DND-41 (cell line): ENCODE results near the gene GIPC3.

ENCODE experiments used
- ATAC-seq: fragments of 200-7000 bp; cut with Tn5 transposase; 3 replicates; pipeline ENCODE4 v1.9.1; 2021; ENCODE audit warnings: low read depth; ENCODE audit not compliant: insufficient read depth
- DNase-seq: peaks from one replicate; pipeline ENCODE4 v3.0.0-alpha.2; 2020
- H2AFZ ChIP-seq: 2 replicates; pipeline ENCODE4 v1.6.0; 2012; ENCODE audit warnings: low read depth, low read length
- H3K27ac ChIP-seq: 2 replicates; pipeline ENCODE4 v1.5.1; 2012; ENCODE audit warnings: low read length, inconsistent platforms
- H3K27me3 ChIP-seq: fragments of 200-600 bp; sonication (generic); 2 replicates; pipeline ENCODE4 v1.6.0; 2012; ENCODE audit warnings: low read length, mild to moderate bottlenecking, inconsistent platforms; ENCODE audit not compliant: insufficient read depth, poor library complexity
- H3K36me3 ChIP-seq: 2 replicates; pipeline ENCODE4 v1.5.1; 2012; ENCODE audit warnings: low read length, inconsistent platforms; ENCODE audit not compliant: insufficient read depth
- H3K4me1 ChIP-seq: 2 replicates; pipeline ENCODE4 v1.5.1; 2012; ENCODE audit warnings: mild to moderate bottlenecking, low read length; ENCODE audit not compliant: insufficient read depth
- H3K4me2 ChIP-seq: 2 replicates; pipeline ENCODE4 v1.6.0; 2012; ENCODE audit warnings: mild to moderate bottlenecking, moderate library complexity, low read length, inconsistent platforms; ENCODE audit not compliant: insufficient read depth
- H3K4me3 ChIP-seq, 2 experiments: fragments of 200-600 bp in 1 of 2; shearing (Covaris generic) in 1 of 2; 2 replicates each; pipeline ENCODE4 v1.5.1; 2012 to 2016; ENCODE audit warnings: inconsistent platforms in 2 of 2, low read length in 2 of 2, mild to moderate bottlenecking in 2 of 2, low read depth in 1 of 2, moderate library complexity in 1 of 2
- H3K79me2 ChIP-seq: 2 replicates; pipeline ENCODE4 v1.6.0; 2012; ENCODE audit warnings: low read length, inconsistent platforms; ENCODE audit not compliant: insufficient read depth
- H3K9ac ChIP-seq: 2 replicates; pipeline ENCODE4 v1.6.0; 2012; ENCODE audit warnings: low read depth, mild to moderate bottlenecking, inconsistent platforms, low read length, moderate library complexity
- H3K9me3 ChIP-seq: 2 replicates; pipeline ENCODE4 v1.5.1; 2012; ENCODE audit warnings: low read length, moderate library complexity, mild to moderate bottlenecking, inconsistent platforms; ENCODE audit not compliant: insufficient read depth, severe bottlenecking
- H4K20me1 ChIP-seq: 2 replicates; pipeline ENCODE4 v1.6.0; 2012; ENCODE audit warnings: low read length; ENCODE audit not compliant: insufficient read depth
- CTCF ChIP-seq: IDR thresholded peaks from 2 replicates; pipeline ENCODE4 v1.5.1; 2012; ENCODE audit warnings: borderline replicate concordance, low read length, moderate library complexity, mild to moderate bottlenecking; ENCODE audit not compliant: poor library complexity, severe bottlenecking; ENCODE audit errors: extremely low read depth
- EZH2 ChIP-seq: IDR thresholded peaks from 3 replicates; pipeline ENCODE4 v1.6.1; 2012; ENCODE audit warnings: borderline replicate concordance, low read depth, mild to moderate bottlenecking, moderate library complexity, low read length, inconsistent platforms; ENCODE audit not compliant: severe bottlenecking

The GIPC3 gene

DNA sequence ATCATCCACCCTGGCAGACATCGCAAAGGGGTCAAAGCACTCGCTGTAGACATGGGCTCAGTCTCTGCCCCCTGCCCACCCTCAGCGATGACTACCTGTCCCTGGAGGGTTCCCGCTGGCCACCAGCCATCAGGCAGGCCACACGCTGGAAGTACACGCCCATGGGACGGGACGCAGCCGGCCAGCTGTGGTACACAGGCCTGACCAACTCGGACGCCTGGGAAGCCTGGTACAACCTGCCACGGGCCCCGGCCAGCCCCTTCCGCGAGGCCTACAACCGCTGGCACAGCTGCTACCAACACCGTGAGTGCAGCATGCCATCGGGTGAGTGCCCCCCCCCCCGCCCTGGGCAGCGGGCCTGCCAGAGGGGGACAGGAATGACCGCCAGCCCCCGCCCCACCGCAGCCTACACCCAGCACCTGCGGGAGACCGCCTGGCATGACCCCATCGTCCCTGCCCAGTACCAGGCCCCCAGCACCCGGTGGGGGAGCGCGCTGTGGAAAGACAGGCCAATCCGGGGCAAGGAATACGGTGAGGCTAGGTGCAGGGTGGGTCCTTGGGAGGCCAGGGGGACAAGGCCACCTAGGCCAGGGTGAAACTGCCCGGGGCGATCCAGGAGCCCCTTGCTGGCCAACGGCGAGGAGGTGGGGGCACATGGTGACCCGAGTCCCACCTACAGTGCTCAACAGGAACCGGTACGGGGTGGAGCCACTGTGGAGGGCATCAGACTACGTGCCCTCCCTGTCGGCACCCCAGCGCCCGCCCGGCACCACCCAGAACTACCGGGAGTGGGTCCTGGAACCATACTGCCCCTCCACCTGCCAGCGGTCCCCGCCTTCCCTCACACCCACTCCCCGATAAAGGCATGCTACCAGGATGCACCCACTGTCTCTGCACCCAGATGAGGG lies 41.9 kb upstream of the GIPC3 start:
- peaks cover 45% of the 10 kb centered on the region for H4K20me1 ChIP-seq
- H3K4me1 ChIP-seq: no peaks in the 10 kb centered on the region
- peak overlapping the region; percentile 25; the same call in 1 of the 2 replicates for H3K27ac ChIP-seq
- DNase-seq (no peak), ATAC-seq (no peak)
- no peaks in the 10 kb centered on the region for H3K27me3 ChIP-seq
- peaks cover 61% of the 10 kb centered on the region for H3K36me3 ChIP-seq
- H3K79me2 ChIP-seq: no peaks in the 10 kb centered on the region
- no peak overlapping the region for H3K9ac ChIP-seq
- H3K9me3 ChIP-seq: no peaks in the 10 kb centered on the region
- TF ChIP-seq EZH2 (no peak), CTCF (no peak)
- no peak overlapping the region for H3K4me2 ChIP-seq
- no peak overlapping the region for H3K4me3 ChIP-seq
- H2AFZ ChIP-seq: no peak overlapping the region

- Histone ChIP-seq H3K79me2 (no peaks in the 10 kb centered on the region), H3K27me3 (no peaks in the 10 kb centered on the region), H3K4me3 (no peak overlapping the region), H3K27ac (no peak overlapping the region), H3K4me2 (no peak overlapping the region), H4K20me1 (peaks cover 48% of the 10 kb centered on the region), H3K4me1 (no peaks in the 10 kb centered on the region), H3K9ac (no peak overlapping the region), H3K36me3 (peaks cover 55% of the 10 kb centered on the region), H3K9me3 (no peaks in the 10 kb centered on the region), H2AFZ (no peak overlapping the region)
- no peak for ATAC-seq
- TF ChIP-seq CTCF (no peak), EZH2 (no peak)
- no peak for DNase-seq
Measured at GRCh38 chr19:3544058-3544376, 41.3 kb upstream of the GIPC3 start.

DNA sequence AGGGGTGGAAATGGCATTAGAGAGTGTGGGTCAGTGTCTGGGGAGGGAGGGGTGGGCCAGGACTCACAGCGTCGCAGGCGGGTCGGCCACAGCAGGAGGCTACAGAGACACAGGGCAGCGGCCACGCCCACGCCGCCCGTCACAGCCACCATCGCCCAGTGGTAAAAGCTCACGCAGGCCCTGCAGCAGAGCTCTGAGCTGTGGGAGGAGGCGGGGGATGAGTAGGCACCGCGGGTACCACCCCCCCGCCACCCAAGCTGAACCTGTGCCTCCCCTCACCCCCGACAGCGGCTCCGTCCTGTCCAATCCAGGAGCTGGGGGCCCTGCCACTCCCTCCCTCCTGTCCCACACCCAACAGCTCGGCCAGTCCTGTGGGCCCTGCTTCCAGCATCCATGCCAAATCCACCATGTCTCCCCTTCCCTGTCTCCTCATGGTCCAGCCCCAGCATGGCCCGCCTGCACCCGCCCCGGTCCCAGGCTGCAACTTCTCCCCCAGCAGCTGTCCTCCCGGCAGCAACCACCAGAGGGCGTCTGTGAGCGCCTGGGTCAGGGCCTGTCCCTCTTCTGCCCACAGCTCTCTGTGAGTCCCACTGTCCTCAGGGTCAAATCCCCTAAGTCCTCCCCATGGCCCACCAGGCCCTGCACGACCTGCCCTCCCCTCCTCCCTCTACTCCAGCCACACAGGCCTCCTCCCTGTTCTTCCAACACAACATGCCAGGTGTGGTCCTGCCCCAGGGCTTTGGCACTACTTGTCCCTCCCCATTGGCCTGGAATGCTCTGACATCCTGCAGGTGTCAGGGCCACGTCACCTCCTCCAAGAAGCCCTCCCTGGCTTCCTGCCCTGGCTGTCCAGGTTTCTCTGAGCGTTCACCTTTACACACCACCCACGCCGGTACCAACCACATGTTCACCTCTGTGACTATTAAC lies 40.3 kb upstream of the GIPC3 start:
- Histone ChIP-seq H3K27ac (no peak overlapping the region), H4K20me1 (peaks cover 43% of the 10 kb centered on the region), H3K36me3 (peaks cover 48% of the 10 kb centered on the region), H2AFZ (no peak overlapping the region), H3K9me3 (no peaks in the 10 kb centered on the region), H3K4me1 (no peaks in the 10 kb centered on the region), H3K4me3 (no peak overlapping the region), H3K9ac (no peak overlapping the region), H3K27me3 (no peaks in the 10 kb centered on the region), H3K4me2 (no peak overlapping the region), H3K79me2 (no peaks in the 10 kb centered on the region)
- TF ChIP-seq CTCF (peak; percentile 99), EZH2 (no peak)
- DNase-seq (peak; percentile 69), ATAC-seq (peak; percentile 70)
